GM18517 (cell line): ENCODE data around the gene ARHGEF17.
A peak's percentile ranks its signal among the peaks of the same experiment; 100 is the strongest.

Source experiments
- ATAC-seq: cut with Tn5 transposase; IDR thresholded peaks from one replicate; pipeline ENCODE4 v1.9.1; 2021; ENCODE audit warnings: mild to moderate bottlenecking, moderate library complexity; ENCODE audit not compliant: unreplicated experiment

ARHGEF17 gene

GRCh38 chr11:73292525-73292894 lies 15.6 kb upstream of the ARHGEF17 start:
- ATAC-seq = no peak

DNA sequence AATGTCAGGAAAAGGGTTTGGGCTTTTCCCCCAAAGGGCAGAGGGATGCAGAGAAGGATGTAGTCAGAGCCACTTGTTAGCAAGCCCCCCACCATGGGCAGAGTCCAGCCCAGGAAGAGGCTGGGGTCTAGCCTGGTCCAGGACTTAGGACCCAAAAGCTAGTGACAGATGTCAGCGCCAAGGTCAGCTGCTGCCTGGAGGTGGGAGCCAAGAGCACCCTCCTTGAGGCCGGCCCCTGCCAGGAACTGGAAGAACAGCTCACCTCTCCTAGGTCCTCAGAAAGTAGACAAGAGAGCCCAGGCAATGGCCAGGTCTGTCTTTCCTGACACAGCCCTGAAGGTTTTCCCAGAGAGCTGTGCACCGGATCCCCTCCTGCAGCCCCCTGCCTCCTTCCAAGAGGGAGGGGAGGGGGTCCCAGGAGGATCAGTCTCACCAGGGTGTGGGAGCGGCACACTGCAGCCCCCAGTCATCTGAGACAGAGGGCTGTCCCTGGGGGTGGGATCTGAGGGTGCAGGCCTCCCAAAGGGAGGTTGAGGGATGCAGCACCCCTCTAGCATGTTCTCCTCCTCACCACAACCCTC lies 14.6 kb upstream of the ARHGEF17 start:
- no peak for ATAC-seq

GRCh38 chr11:73294604-73295003 lies 13.5 kb upstream of the ARHGEF17 start:
- ATAC-seq = no peak

DNA sequence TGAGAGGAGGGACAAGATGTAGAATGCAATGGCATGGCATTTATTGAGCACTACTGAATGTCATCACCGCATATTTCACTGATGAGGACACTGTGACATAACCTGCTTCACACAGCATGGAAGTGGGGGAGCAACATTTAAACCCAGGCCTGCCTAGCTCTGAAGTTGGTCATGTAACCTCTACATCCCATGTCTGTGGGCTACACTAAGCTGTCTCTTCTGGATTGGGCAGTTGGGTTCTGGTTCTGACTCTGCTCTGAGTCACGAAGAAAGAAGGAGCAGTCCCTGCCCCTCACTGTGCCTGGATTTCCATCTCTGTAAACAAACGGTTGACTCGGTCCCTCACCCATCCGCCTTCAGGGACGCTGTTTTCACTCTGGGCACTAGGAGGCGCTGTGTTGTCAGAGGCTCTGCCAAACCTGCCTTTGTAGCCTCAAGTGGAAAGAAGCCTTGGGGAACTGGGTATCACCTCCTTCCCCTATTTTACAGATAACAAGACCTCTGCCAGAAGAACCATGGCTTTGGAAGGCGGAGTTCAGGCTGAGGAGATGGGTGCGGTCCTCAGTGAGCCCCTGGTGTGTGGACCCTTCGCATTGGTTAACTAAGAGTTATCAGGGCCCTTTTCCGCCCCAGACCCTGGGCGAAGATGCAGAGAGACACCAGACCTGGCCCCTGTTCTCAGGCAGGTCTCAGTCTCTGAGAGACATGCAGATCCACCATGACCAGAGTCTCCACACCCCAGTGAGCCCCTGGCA lies 12.7 kb upstream of the ARHGEF17 start:
- ATAC-seq = no peak

- no peak for ATAC-seq
Measured at GRCh38 chr11:73295996-73296318, 12.1 kb upstream of the ARHGEF17 start.

DNA sequence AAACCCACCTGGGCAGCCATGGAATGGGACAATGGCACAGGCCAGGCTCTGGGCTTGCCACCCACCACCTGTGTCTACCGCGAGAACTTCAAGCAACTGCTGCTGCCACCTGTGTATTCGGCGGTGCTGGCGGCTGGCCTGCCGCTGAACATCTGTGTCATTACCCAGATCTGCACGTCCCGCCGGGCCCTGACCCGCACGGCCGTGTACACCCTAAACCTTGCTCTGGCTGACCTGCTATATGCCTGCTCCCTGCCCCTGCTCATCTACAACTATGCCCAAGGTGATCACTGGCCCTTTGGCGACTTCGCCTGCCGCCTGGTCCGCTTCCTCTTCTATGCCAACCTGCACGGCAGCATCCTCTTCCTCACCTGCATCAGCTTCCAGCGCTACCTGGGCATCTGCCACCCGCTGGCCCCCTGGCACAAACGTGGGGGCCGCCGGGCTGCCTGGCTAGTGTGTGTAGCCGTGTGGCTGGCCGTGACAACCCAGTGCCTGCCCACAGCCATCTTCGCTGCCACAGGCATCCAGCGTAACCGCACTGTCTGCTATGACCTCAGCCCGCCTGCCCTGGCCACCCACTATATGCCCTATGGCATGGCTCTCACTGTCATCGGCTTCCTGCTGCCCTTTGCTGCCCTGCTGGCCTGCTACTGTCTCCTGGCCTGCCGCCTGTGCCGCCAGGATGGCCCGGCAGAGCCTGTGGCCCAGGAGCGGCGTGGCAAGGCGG lies 11.4 kb upstream of the ARHGEF17 start:
- ATAC-seq = no peak

DNA sequence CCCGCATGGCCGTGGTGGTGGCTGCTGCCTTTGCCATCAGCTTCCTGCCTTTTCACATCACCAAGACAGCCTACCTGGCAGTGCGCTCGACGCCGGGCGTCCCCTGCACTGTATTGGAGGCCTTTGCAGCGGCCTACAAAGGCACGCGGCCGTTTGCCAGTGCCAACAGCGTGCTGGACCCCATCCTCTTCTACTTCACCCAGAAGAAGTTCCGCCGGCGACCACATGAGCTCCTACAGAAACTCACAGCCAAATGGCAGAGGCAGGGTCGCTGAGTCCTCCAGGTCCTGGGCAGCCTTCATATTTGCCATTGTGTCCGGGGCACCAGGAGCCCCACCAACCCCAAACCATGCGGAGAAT lies 10.9 kb upstream of the ARHGEF17 start:
- ATAC-seq = no peak

- ATAC-seq = no peak
Measured at GRCh38 chr11:73297702-73298101, 10.4 kb upstream of the ARHGEF17 start.

GRCh38 chr11:73298233-73298632 lies 9.8 kb upstream of the ARHGEF17 start:
- ATAC-seq = no peak

DNA sequence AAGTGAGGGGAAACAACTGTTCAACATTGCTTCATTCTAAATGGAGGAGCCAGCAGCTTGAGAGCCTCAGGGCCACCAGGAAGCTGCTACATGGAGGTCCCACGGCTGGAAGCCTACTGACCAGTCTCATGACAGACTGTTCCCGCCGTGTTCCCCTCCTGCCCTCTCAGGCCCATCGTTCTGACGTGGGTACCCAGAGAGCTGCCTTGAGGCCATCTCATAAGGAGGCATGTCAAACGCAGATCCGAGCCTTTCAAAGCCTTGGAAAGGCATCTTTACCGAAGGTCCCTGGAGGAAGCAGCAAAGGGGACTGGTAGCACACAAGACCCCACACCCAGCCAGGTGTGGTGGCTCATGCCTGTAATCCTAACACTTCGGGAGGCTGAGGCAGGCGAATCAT lies 8.3 kb upstream of the ARHGEF17 start:
- ATAC-seq = no peak

DNA sequence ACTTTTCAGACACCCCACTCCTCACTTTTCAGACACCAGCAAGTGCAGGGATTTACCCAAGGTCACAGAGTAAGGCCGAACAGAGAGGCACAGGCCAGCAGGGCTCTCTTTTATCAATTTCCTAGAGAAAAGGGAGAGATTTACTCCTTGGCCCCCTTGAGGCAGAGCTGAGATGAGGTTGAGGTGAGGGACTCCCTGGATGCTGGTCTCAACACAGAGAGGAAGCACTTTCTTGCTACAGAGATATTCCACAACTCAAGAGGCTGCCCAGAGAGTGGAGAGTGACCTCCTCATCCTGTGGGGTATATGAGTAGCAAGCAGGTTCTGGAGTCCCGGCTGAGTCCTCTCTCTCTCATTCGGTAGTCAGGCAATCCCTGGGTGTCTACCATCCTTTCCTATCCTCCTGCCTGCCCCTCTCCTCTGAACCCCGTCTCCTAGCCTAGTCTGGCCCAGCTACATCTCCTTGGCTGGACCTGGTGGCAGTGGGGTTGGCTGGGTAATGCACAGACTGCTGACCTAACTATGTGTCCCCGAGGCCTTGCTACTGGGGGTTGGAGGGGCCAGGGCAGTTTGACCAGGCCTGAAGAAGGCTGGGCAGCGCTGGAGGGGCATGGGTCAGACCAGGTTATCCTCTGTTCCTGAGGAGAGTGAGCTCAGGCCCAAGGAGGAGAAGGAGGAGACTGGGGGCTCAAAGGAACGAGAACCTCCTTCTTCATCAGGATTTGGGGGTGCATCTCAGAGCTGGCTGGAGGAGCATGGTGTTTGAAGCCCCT lies 1.8 kb upstream of the ARHGEF17 start:
- no peak for ATAC-seq

DNA sequence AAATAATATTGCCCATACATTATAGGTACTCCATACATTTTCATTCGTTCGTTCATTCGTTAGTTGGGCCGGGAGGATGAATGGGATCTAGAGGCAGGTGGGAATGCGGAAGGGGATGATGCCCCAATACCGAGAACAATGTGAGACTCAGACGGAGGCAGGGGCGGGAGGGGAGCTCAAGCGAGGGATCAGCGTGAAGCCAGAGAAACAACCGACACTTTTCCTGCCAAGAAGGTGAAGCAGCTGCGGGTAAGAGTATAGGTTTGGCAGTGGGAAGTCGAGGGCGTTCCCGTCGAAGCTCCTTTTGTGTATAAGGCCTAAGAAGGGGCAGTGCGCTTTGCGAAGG lies 1.1 kb upstream of the ARHGEF17 start:
- no peak for ATAC-seq

GRCh38 chr11:73307323-73308002 lies 613 bp upstream of the ARHGEF17 start:
- peak; percentile 63 for ATAC-seq

DNA sequence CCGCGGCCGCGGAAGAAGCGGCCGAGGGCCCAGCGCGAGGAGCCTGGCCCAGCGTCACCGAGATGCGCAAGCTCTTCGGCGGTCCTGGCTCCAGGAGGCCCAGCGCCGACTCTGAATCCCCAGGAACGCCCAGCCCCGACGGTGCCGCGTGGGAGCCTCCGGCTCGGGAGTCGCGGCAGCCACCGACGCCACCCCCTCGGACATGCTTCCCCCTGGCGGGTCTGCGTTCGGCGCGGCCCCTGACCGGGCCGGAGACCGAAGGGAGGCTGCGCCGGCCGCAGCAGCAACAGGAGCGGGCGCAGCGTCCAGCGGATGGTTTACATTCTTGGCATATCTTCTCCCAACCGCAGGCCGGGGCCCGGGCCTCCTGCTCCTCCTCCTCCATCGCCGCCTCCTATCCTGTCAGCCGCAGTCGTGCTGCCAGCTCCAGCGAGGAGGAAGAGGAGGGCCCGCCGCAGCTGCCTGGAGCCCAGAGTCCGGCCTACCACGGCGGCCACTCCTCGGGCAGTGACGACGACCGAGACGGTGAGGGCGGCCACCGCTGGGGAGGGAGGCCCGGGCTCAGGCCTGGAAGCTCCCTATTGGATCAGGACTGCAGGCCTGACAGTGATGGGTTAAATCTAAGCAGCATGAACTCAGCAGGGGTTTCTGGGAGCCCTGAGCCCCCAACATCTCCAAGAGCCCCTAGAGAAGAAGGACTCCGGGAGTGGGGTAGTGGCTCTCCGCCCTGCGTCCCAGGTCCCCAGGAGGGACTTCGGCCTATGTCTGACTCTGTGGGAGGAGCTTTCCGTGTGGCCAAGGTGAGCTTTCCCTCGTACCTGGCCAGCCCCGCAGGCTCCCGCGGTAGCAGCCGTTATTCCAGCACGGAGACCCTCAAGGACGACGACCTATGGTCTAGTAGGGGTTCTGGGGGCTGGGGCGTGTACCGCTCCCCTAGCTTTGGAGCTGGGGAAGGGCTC lies 1.2 kb downstream of the ARHGEF17 start:
- ATAC-seq = no peak

GRCh38 chr11:73310076-73310475 lies 2.0 kb downstream of the ARHGEF17 start:
- no peak for ATAC-seq

DNA sequence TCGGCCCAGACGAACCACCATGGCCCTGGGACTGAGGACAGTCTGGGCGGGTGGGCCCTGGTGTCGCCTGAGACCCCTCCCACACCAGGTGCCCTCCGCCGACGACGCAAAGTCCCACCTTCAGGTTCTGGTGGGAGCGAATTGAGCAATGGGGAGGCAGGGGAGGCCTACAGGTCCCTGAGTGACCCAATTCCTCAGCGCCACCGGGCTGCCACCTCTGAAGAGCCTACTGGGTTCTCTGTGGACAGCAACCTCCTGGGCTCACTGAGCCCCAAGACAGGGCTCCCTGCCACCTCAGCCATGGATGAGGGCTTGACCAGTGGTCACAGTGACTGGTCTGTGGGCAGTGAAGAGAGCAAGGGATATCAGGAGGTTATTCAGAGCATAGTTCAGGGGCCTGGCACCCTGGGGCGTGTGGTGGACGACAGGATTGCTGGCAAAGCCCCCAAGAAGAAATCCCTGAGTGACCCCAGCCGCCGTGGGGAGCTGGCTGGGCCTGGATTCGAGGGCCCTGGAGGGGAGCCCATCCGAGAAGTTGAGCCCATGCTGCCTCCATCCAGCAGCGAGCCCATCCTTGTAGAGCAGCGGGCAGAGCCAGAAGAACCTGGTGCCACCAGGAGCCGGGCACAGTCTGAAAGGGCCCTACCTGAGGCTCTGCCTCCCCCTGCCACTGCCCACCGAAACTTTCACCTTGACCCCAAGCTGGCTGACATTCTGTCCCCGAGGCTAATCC lies 2.8 kb downstream of the ARHGEF17 start:
- ATAC-seq = no peak

DNA sequence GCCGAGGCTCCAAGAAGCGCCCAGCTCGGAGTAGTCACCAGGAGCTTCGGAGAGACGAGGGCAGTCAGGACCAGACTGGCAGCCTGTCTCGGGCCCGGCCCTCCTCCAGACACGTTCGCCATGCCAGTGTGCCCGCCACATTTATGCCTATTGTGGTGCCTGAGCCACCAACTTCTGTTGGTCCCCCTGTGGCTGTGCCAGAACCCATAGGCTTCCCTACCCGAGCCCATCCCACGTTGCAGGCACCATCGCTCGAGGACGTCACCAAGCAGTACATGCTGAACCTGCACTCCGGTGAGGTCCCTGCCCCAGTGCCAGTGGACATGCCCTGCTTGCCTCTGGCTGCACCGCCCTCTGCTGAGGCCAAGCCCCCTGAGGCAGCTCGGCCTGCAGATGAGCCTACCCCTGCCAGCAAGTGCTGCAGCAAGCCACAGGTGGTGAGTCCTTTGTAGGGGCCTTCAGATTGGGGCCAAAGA lies 3.4 kb downstream of the ARHGEF17 start:
- ATAC-seq = no peak

GRCh38 chr11:73312036-73312435 lies 4.0 kb downstream of the ARHGEF17 start:
- ATAC-seq = no peak

DNA sequence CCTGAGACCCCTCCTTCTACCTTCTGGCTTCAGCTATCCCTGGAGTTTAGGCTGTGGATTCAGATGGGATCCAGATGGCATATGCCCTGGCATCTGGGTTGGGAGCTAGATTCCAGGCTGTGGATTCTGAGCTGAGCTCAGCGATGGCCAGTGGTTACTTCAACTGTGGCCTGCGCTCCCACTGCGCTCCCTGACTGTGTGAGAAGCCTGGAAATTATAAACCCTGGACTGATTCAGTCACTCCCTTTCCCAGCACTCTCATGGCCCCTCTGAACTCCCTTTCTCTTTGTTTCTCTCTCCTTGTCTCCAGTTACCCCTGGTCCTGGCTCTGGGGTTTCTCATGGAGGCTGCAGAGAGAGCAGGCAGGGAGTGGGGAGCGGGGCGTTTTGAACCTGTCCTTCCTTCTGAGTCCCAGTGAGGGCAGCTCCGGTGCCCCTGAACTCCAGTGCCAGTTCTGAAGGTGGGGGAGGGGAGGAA lies 4.8 kb downstream of the ARHGEF17 start:
- no peak for ATAC-seq
